Osteocyte (in vitro differentiated cells): Measurements from ENCODE around the gene AMIGO3. TPM values are rescaled to one million over a fixed set of nuclear protein-coding genes. Genes with fewer than 3 reads are reported as not detected.
"Not testable (repeated sequence)": the region's sequence is repeated elsewhere in the genome, so short reads cannot be mapped to it uniquely, and the experiment has no call there.

ENCODE experiments used
- DNase-seq: peaks from one replicate; pipeline ENCODE4 v3.0.0; 2021; ENCODE audit warnings: mixed read lengths; ENCODE audit not compliant: unreplicated experiment; ENCODE audit errors: extremely low spot score
- H3K27ac Mint-ChIP-seq: one replicate; pipeline ENCODE4 v1.8.0; 2021; ENCODE audit warnings: mild to moderate bottlenecking, mixed read lengths; ENCODE audit not compliant: unreplicated experiment
- H3K27me3 Mint-ChIP-seq: one replicate; pipeline ENCODE4 v1.8.0; 2021; ENCODE audit warnings: mixed read lengths; ENCODE audit not compliant: unreplicated experiment
- H3K36me3 Mint-ChIP-seq: one replicate; pipeline ENCODE4 v1.8.0; 2021; ENCODE audit warnings: mixed read lengths; ENCODE audit not compliant: unreplicated experiment
- H3K4me1 Mint-ChIP-seq: one replicate; pipeline ENCODE4 v1.8.0; 2021; ENCODE audit warnings: mixed read lengths; ENCODE audit not compliant: unreplicated experiment
- H3K4me3 Mint-ChIP-seq: one replicate; pipeline ENCODE4 v1.8.0; 2021; ENCODE audit warnings: mild to moderate bottlenecking, moderate library complexity, mixed read lengths; ENCODE audit not compliant: unreplicated experiment
- H3K9me3 Mint-ChIP-seq: one replicate; pipeline ENCODE4 v1.8.0; 2021; ENCODE audit warnings: mixed read lengths; ENCODE audit not compliant: unreplicated experiment
- total RNA-seq: library from RNA; stranded (reverse); gene quantifications from 2 replicates; pipeline ENCODE4 v1.2.1, GENCODE V29; 2021
- TF ChIP-seq, protein P1 (sequence below): fragments of 200-600 bp; sonication (generic); IDR thresholded peaks from 2 replicates; pipeline ENCODE4 v1.5.0; 2021; ENCODE audit warnings: antibody characterized with exemption, mild to moderate bottlenecking, moderate library complexity

AMIGO3 gene
- total RNA-seq, 1 donor from 2014 or later = not detected

DNA sequence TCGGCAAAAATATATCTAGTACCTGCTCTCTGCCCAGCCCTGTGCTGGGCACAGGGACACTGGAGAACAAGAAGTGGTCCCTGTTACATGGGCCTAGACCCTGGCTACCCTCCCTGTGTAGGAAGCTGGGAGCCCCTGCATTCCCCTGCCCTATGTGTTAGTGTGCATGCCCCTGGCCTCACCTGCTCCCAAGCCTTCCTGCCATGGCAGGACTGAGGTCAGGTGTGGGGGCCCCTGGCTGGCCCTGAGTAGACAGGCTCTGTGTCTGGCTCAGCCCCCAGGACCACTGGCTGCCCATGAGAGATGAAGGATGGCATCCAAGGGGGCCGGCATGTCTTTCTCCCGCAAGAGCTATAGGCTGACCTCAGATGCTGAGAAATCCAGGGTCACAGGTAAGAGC is 28.6 kb downstream of the AMIGO3 start:
- DNase-seq, H3K9me3 Mint-ChIP-seq, H3K27ac Mint-ChIP-seq, H3K36me3 Mint-ChIP-seq, H3K27me3 Mint-ChIP-seq: not testable (repeated sequence)
- Mint-ChIP-seq H3K4me3 (peak overlapping the region; percentile 97), H3K4me1 (peaks cover 26% of the 10 kb centered on the region)

DNA sequence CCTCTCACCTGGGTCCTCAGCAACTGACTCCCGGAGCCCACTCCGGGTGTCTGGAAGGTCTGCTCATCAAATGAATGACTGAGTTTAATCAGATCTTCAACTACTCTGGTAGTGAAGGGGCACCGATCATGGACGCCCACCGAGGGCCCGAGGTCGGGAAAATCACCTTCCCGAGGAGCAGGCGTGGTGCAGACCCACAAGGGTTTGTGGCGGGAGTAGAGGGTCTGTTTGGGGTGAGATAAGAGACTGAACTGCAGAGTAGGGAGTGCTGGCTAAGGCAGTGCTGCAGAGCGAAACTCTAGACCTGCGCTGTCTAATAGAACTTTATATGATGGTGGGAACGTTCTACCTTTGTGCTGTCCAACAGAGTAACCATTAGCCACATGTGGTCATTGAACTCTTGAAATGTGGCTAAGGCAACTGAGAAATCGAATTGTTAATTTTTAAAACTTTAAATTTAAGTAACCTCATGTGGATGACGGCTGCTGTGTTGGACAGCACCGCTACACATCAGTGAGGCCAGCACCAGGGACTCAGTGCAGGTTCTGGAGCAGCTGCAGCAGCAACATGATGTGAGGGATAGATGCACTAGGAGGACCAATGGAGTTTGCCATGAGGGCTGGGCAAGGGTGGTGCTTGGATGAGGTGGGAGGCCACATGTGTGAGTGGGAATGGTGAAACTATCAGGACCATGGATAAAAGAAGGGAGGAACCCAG is 29.4 kb downstream of the AMIGO3 start:
- peak overlapping the region; percentile 98 for H3K27ac Mint-ChIP-seq
- not testable (repeated sequence) for H3K36me3 Mint-ChIP-seq, H3K9me3 Mint-ChIP-seq, H3K27me3 Mint-ChIP-seq, DNase-seq
- peak overlapping the region; percentile 97 for H3K4me3 Mint-ChIP-seq
- H3K4me1 Mint-ChIP-seq = peaks cover 29% of the 10 kb centered on the region

DNA sequence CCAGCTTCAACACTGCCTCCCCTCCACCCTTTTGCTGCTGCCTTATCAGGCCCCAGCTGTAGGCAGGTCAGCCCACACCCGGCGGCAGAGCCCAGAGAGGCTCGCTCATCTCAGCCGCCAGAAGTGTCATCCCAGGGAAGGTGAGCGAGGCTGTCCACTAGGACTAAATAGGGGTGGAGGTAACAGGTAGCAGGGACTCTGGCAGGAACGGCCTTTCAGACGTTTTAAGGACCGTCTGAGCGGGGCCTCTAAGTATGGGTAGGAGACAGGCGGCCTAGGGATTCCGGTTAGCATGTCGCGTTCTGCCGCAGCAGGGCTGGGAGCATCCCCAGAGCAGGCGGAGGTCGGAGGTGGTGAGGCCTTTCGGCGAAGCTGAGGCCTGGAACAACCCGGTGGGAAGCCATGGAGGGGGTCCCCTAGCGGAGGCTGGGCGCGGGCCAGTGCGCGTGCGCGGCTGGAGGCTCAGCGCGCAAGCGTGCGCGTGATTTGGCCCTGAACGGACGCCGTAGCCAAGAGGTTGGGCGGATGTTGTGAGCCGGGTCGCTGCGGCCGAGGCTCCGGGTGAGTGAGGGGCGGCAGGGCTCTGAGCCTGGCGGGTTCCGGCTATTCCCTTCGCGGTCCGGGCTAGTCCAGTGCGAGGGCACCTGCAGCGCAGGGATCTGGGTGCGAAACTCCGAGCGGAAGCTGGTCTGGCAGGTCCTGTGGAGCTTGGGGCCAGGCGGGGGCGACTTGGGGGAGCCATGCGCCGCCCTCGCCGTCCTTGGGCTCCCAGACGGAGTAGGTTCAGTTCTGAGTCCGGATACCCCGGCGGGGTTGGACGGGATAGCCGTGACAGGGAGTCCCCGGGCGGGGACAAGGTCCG is 30.2 kb downstream of the AMIGO3 start, which contains the start of the genes MST1 and RNF123:
Gene MST1, minus strand, starts transcription at position 429 of the 862 bp plus-strand sequence. CDS start 783 bp downstream, outside the sequence.
Gene RNF123, plus strand, starts transcription at position 512 of the 862 bp plus-strand sequence. CDS start 1,609 bp downstream, outside the sequence.
- peak; percentile 97 for DNase-seq
- Mint-ChIP-seq H3K4me1 (peaks cover 29% of the 10 kb centered on the region), H3K27ac (peak within 1 kb of the TSS; percentile 98), H3K36me3 (peaks cover 8% of the 10 kb centered on the region), H3K4me3 (peak within 1 kb of the TSS; percentile 97), H3K9me3 (no peaks in the 10 kb centered on the region), H3K27me3 (no peaks in the 10 kb centered on the region)
- TF ChIP-seq, protein P1, sequence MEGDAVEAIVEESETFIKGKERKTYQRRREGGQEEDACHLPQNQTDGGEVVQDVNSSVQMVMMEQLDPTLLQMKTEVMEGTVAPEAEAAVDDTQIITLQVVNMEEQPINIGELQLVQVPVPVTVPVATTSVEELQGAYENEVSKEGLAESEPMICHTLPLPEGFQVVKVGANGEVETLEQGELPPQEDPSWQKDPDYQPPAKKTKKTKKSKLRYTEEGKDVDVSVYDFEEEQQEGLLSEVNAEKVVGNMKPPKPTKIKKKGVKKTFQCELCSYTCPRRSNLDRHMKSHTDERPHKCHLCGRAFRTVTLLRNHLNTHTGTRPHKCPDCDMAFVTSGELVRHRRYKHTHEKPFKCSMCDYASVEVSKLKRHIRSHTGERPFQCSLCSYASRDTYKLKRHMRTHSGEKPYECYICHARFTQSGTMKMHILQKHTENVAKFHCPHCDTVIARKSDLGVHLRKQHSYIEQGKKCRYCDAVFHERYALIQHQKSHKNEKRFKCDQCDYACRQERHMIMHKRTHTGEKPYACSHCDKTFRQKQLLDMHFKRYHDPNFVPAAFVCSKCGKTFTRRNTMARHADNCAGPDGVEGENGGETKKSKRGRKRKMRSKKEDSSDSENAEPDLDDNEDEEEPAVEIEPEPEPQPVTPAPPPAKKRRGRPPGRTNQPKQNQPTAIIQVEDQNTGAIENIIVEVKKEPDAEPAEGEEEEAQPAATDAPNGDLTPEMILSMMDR = peak; percentile 51

DNA sequence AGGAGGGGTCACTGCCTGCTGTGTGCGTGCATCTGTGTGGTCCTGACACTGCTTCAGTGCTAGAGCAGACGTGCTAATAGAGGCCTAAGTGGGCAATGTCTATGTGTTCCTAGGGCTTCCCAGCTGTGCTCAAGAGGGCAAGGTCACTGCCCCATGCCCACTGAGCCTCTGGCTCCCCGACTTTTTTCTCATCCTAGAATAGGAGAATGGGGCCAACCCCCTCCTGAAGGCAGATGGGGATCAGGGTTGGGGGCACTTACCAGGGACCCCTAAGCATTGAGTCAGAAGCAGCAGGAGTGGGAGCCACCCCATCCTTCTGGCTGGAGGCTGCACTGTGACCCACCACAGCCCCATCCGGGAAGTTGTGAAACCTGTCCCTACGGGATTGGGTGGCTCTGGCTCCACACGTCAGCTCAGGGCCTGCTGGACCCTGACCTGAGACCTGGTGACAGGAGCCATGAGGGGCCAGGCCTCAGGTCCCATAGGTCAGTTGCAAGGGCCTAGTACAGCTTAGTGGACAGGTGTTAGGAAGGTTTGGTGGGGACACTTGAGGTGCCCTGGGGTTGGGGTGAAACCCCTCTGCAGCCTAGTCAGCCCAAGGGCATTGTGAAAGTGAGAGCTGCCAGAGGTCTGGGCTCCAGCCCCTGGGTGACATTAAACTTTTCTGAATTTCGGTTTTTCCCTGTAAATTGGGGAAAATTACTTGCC is 31.0 kb downstream of the AMIGO3 start:
- Mint-ChIP-seq H3K27ac (peak overlapping the region; percentile 98), H3K4me3 (peak overlapping the region; percentile 97), H3K4me1 (peaks cover 29% of the 10 kb centered on the region)
- not testable (repeated sequence) for H3K9me3 Mint-ChIP-seq, DNase-seq, H3K36me3 Mint-ChIP-seq, H3K27me3 Mint-ChIP-seq

DNA sequence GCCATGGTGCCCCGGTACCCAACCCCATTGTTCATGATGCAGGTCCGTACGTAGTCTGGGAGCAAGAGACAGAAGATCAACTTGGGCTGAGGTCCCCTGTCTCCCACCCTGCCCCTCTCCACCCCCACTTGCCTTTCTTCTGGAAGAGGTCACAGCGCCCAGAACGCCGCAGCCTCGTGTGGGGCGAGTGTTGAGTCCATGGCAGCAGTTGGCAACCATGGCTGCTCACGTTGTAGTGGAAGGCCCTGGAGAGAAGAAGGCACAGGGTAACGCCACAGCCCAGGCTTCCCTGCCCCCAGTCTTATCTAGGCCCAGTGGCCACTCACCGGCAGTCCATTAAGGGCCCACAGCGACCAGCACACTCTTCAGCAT is 32.1 kb downstream of the AMIGO3 start:
- not testable (repeated sequence) for H3K9me3 Mint-ChIP-seq, H3K27me3 Mint-ChIP-seq, DNase-seq
- peaks cover 29% of the 10 kb centered on the region for H3K4me1 Mint-ChIP-seq
- H3K36me3 Mint-ChIP-seq = peaks cover 15% of the 10 kb centered on the region
- H3K27ac Mint-ChIP-seq = peak overlapping the region; percentile 23
- H3K4me3 Mint-ChIP-seq = peak overlapping the region; percentile 29

DNA sequence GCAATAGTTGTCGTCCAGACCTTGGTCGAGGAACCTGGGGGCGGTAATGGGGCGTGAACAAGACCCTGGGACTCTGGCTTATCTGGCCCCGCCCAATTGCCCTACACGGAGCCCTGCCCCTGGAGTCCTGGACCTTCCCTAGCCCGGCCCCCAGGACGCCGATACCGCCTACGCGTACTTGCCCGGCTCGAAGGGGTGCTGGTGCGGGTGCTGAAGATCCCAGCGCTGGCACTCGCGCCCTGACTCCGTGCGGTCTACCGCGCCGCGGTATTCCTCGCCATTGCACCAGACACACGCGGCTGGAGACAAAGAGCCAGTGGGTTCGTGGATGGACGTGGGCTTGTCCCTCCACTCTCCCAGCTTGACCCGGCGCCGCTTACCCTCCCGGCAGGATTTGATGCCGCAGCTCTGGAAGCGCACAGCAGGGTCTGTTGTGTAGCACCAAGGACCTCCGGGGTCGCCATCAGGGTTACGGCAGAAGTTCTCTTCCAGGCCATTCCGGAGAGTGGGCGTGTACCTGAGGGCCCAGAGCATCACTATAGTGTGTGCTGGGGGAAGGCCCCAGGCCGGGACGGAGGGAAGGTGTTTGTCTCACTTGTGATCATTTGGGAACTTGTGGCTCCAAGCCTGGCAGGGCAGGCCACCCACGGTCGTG is 32.6 kb downstream of the AMIGO3 start:
- Mint-ChIP-seq H3K4me3 (peak overlapping the region; percentile 29), H3K4me1 (peaks cover 29% of the 10 kb centered on the region), H3K27ac (peak overlapping the region; percentile 23), H3K36me3 (peaks cover 15% of the 10 kb centered on the region)
- not testable (repeated sequence) for DNase-seq, H3K27me3 Mint-ChIP-seq, H3K9me3 Mint-ChIP-seq

DNA sequence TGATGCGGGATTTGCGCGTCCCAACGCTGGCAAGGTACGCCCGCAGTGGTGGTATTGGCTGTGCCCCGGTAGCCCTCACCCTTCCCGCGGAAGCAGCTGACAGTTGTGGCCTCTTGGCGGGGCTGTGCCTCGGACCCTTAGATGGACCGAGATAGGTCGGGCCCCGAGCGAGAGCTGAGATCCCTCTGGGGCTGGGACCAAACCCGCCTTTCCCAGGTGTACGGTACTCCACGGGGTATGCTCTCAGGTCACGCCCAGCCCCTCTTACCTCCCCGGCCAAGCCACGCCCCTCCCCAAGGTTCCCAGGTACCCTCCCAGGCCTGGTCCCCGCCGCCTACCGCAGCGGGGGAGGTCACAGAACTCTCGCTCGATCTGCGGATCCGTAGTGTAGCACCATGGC is 33.1 kb downstream of the AMIGO3 start:
- not testable (repeated sequence) for H3K9me3 Mint-ChIP-seq, DNase-seq, H3K27ac Mint-ChIP-seq, H3K27me3 Mint-ChIP-seq
- Mint-ChIP-seq H3K36me3 (peaks cover 15% of the 10 kb centered on the region), H3K4me1 (peaks cover 28% of the 10 kb centered on the region), H3K4me3 (peak overlapping the region; percentile 47)

DNA sequence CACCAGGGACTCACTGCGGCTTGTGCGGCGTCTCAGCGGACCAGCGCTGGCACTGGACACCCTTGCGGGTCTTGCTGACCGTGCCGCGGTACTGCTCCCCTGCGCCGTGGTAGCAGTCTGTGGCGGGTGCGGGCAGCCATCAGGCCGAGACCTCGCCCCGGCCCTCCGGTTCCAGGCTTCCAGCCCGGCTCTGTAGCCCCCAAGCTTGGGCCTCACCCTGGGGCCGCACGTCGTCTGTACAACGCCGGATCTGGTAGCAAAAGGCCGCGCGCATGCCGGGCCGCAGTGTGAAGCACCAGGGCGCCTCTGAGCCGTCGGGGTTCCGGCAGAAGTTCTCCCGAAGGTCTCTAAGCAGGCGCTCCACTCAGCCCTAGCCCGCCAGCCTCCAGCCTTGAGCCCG is 33.6 kb downstream of the AMIGO3 start:
- not testable (repeated sequence) for H3K27ac Mint-ChIP-seq, H3K9me3 Mint-ChIP-seq, H3K27me3 Mint-ChIP-seq, H3K4me3 Mint-ChIP-seq, DNase-seq
- Mint-ChIP-seq H3K36me3 (peaks cover 15% of the 10 kb centered on the region), H3K4me1 (peaks cover 24% of the 10 kb centered on the region)

DNA sequence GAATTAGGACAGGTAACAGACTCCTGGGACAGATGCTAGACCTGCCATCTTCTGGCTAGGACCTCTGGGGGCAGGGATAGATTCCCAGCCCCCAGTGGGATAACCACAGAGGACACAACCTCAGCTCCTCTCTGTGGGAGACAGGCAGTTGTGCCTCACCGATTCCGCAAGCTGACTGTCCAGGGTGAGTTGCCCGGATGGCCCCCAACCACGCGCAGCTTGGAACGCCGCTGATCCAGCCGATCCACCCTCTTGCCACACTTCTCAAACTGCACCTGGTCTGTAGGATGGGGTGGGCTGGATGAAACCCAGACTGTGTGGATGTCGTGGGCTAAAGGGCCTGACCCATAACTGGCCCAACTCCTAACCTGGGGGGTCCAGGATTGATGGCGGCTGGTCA is 34.4 kb downstream of the AMIGO3 start:
- Mint-ChIP-seq H3K36me3 (peaks cover 20% of the 10 kb centered on the region), H3K4me1 (peaks cover 18% of the 10 kb centered on the region), H3K4me3 (peak overlapping the region; percentile 32)
- H3K9me3 Mint-ChIP-seq, H3K27me3 Mint-ChIP-seq, H3K27ac Mint-ChIP-seq, DNase-seq: not testable (repeated sequence)

DNA sequence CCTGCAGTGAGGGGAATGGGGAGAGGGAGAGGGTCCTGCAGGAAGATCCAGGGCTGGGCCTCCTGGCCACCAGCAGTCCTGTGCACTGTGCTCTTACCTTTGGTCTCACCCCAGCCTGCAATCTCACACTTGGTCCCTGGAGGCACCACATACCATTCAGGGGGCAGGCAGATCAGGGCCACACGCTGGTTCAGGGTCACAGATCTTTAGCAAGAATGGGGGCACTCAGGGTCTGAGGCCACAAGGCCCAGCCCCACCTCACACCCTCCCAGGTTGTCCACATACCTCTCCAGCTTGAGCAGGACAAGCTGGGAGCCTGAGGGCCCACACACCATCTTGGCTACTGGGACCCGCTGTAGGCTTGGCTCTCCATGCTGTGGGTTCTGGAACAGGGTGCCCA is 35.0 kb downstream of the AMIGO3 start:
- H3K9me3 Mint-ChIP-seq, H3K27me3 Mint-ChIP-seq, H3K4me3 Mint-ChIP-seq, DNase-seq, H3K27ac Mint-ChIP-seq: not testable (repeated sequence)
- Mint-ChIP-seq H3K4me1 (peaks cover 14% of the 10 kb centered on the region), H3K36me3 (peaks cover 25% of the 10 kb centered on the region)
